Measurements from ENCODE around the gene ACTL8.

Gene ACTL8

DNA sequence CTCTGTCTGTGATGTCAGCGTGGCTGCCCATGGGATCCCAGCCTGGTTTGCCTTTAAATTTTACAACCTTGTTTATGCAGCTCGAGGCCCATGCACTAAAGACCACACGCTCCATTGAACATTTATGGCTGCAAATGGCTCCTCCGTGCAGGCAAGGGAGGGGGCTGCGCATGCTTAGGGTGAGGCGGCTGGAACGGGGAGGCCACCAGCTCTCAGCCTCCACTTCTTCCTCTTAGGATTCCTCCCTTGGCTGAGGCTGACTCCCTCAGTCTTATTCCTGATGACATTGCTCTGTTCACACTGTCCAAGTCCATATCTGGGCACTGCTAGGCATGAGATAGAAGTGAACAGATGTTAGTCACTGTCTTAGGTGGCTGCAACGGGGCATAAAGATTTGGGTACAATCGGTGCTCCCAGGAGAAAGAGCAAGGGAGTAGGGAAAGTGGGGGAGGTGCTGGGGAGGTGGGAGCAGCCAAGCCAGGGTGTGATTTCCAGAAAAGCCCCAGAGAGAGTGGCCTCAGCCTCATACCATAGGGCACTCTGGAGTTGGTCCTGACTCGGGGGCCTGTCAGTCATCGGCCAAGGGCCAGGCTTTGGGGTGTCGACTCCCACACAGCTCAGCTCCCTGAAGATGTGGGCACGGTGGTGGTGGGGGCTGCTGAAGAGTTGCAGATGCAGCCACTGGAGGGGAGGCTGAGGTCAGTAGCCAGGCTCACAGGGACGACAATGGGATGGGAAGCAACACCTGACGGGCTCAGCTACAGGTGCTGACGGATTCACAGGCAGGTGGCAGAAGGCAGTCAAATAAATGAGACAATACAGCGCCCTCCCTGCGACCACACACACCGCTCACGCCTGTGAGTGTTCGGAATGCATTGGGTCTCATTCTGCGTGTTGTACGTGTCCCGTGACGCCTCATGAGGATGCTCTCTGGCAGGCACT, 37.3 kb upstream of the ACTL8 start:
- no peak for TF ChIP-seq CTCF (IDR thresholded peaks at IDR 0.05)

GRCh38 chr1:17719874-17720273, 35.3 kb upstream of the ACTL8 start:
- no peak for TF ChIP-seq CTCF (IDR thresholded peaks at IDR 0.05)

DNA sequence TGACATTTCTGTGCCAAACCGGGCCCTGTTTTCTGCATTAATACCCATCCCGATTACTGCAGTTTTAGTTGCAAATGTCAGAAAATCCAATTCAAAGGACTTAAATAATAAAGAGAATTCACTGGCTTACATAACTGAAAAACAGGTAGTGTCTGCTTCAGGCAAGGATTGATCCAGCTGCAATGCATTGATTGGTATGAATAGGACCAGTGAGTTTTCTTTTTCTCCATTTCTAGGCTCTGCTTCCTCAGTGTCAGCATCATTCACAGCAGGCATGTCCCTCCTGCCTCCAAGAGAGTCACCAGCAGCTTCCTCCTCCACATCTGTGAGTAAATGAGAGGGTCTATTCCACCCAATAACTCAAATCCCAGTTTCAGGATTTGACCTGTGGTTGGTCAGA, 33.7 kb upstream of the ACTL8 start:
- no peak for TF ChIP-seq CTCF (IDR thresholded peaks at IDR 0.05)

GRCh38 chr1:17723684-17724083, 31.4 kb upstream of the ACTL8 start:
- TF ChIP-seq CTCF (IDR thresholded peaks at IDR 0.05): no peak

- no peak for TF ChIP-seq CTCF (IDR thresholded peaks at IDR 0.05)
Observed at GRCh38 chr1:17724150-17724549, 31.0 kb upstream of the ACTL8 start.

DNA sequence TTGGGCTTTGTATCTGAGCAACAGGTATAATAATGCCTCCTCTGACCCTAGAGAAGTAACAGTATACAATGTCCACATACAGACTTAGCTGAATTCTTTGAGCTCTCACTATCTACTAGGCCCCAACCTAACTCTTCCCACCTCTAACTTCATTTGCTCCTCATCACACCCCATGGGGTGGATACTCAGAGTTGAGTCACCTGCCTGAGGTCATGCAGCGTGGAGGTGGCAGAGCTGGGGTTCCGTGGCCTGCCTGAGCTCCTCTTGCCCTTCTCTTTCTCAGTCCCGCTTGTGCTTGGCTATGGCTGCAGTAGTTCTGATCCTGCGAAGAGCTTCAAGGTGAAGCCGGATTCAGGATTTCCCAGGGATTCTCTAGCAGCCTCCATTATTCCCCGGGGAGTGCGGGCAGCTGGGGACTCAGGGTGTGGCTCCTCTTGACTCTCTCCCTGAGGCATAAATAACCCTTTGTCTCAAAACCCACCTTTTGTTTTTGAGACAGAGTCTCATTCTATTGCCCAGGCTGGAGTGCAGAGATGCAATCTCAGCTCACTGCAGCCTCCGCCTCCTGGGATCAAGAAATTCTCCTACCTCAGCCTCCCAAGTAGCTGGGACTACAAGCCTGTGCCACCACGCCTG, 29.9 kb upstream of the ACTL8 start:
- no peak for TF ChIP-seq CTCF (IDR thresholded peaks at IDR 0.05)

GRCh38 chr1:17725811-17726582, 29.1 kb upstream of the ACTL8 start:
- no peak for TF ChIP-seq CTCF (IDR thresholded peaks at IDR 0.05)

All from LNCAP (cell line).